Activated CD8-positive, alpha-beta T cell treated with anti-CD3 and anti-CD28 coated beads, Interleukin-2, amount 10 ng/mL, durations not matched to agents 7 days and 5 days (primary cell): Measurements from ENCODE around the gene DRGX. TPM values are rescaled to one million over a fixed set of nuclear protein-coding genes. Genes with fewer than 3 reads are reported as not detected.

ENCODE experiments used
- ATAC-seq: fragments of 150-1000 bp; cut with Tn5 transposase; one replicate; pipeline ENCODE4 v1.10.0; 2021; ENCODE audit warnings: moderate library complexity
- CTCF ChIA-PET: fragments of 350-600 bp; sonication (Branson Sonifier 250); formaldehyde crosslinking; loops from one replicate; lab custom pipeline; 2021; ENCODE audit warnings: antibody characterized with exemption; lab: Charles Lee
- POLR2A ChIA-PET: fragments of 350-600 bp; sonication (Branson Sonifier 250); formaldehyde crosslinking; loops from one replicate; lab custom pipeline; 2021; ENCODE audit warnings: antibody characterized with exemption; lab: Charles Lee
- DNase-seq: peaks from one replicate; pipeline ENCODE4 v3.0.0-alpha.2; 2020
- H3K27ac Mint-ChIP-seq: one replicate; pipeline ENCODE4 v1.8.0; 2021; ENCODE audit warnings: mild to moderate bottlenecking, mixed read lengths
- H3K27me3 Mint-ChIP-seq: one replicate; pipeline ENCODE4 v1.8.0; 2021; ENCODE audit warnings: low read depth, mixed read lengths
- H3K36me3 Mint-ChIP-seq: one replicate; pipeline ENCODE4 v1.8.0; 2021; ENCODE audit warnings: low read depth, mixed read lengths
- H3K4me1 Mint-ChIP-seq: one replicate; pipeline ENCODE4 v1.8.0; 2021; ENCODE audit warnings: low read depth, mixed read lengths
- H3K4me3 Mint-ChIP-seq: one replicate; pipeline ENCODE4 v1.8.0; 2021; ENCODE audit warnings: mild to moderate bottlenecking, mixed read lengths
- H3K9me3 Mint-ChIP-seq: one replicate; pipeline ENCODE4 v1.8.0; 2022; ENCODE audit warnings: mixed read lengths; ENCODE audit not compliant: insufficient read depth
- total RNA-seq, 2 experiments: library from RNA; stranded (reverse); gene quantifications; one replicate each; pipeline ENCODE4 v1.2.3, GENCODE V29; 2021

DRGX gene
- total RNA-seq, 2 experiments from 2014 or later, result not detected

GRCh38 chr10:49404321-49404878 is 8.5 kb upstream of the DRGX start:
- no peak overlapping the region for H3K27ac Mint-ChIP-seq
- H3K4me3 Mint-ChIP-seq, result no peak overlapping the region
- peaks cover 51% of the 10 kb centered on the region for H3K27me3 Mint-ChIP-seq
- no peaks in the 10 kb centered on the region for H3K36me3 Mint-ChIP-seq
- ATAC-seq (no peak), DNase-seq (no peak)
- POLR2A ChIA-PET, result no interaction called here
- CTCF ChIA-PET, result interaction anchor here (1.4 to 9.1 kb wide), 2 partner anchors 12 to 109 kb away, joined by 3 to 224 read pairs; no protein-coding TSS in a partner anchor
- H3K4me1 Mint-ChIP-seq, result no peaks in the 10 kb centered on the region
- no peaks in the 10 kb centered on the region for H3K9me3 Mint-ChIP-seq

DNA sequence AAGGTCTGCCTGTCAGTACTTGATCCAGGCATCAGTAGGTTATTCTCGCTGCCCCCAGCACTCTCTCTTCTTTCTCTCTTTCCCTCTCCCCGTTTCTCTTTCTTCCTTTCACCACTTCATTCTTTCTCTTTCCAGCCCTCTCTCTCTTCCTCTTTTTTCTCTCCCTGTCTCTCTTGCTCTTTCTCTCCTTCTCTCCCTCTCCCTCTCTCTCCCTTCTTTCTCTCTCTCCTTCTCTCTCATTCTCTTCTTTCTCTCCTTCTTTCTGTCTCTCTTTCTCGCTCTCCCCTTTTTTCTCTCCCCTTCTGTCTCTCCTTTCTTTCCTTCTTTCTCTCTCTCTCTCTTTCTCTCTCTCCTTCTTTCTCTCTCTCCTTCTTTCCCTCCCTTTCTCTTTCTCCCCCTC is 7.5 kb upstream of the DRGX start:
- ChIA-PET CTCF (no interaction called here), POLR2A (no interaction called here)
- Mint-ChIP-seq H3K4me1 (peaks cover 4% of the 10 kb centered on the region), H3K9me3 (no peaks in the 10 kb centered on the region), H3K27ac (no peak overlapping the region), H3K27me3 (peaks cover 57% of the 10 kb centered on the region), H3K4me3 (no peak overlapping the region), H3K36me3 (no peaks in the 10 kb centered on the region)
- DNase-seq (no peak), ATAC-seq (no peak)

DNA sequence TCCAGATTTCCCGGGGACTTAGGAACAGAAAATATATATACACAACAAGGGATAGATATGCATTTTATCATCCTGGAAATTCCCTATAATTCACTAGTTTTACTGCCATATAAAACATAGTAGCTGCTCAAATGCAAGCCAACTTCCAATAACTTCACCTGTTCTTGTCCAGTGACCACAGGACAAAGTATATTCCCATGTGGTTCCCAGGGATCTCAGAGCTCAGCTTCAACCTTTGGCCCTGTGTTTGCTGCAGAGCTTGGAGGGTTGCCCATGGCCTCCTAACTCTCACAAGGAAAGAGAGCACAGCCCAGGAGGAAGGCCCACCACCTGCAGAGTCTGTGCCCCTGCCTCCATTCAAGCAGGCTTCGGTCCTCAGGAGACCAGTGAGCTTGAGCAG is 4.5 kb upstream of the DRGX start:
- peaks cover 70% of the 10 kb centered on the region for H3K27me3 Mint-ChIP-seq
- H3K4me3 Mint-ChIP-seq, result no peak overlapping the region
- POLR2A ChIA-PET, result no interaction called here
- CTCF ChIA-PET, result interaction anchor here (0.9 kb wide), 1 partner anchor 138 kb away, joined by 3 read pairs; the partner anchor contains the start of gene ERCC6
- peaks cover 2% of the 10 kb centered on the region for H3K36me3 Mint-ChIP-seq
- H3K4me1 Mint-ChIP-seq, result peaks cover 11% of the 10 kb centered on the region
- DNase-seq, result no peak
- no peaks in the 10 kb centered on the region for H3K9me3 Mint-ChIP-seq
- no peak overlapping the region for H3K27ac Mint-ChIP-seq
- no peak for ATAC-seq

DNA sequence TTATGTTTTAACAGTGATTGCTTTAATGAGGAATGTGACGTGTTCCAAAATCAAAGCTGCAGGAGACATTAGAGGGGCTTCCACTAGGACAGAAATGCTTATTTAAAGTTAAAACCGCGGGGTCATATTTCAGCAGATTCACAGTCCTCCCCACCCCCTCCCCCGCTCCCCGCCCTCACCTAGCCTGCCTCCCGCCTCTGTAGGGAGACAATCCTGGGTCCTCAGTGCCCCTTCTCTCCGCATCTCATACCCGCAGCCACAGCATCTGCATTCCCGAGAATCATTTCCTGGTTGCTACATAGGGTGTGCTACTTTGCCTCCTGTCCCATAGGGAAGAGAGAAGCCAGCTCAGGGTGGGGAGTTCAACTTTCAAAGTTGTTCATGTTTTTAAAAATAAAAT is 3.1 kb upstream of the DRGX start:
- Mint-ChIP-seq H3K9me3 (no peaks in the 10 kb centered on the region), H3K4me3 (no peak overlapping the region), H3K27me3 (peaks cover 75% of the 10 kb centered on the region), H3K27ac (no peak overlapping the region), H3K4me1 (peaks cover 11% of the 10 kb centered on the region), H3K36me3 (peaks cover 2% of the 10 kb centered on the region)
- ATAC-seq (no peak), DNase-seq (no peak)
- CTCF ChIA-PET, result interaction anchor here (0.9 kb wide), 1 partner anchor 8 kb away, joined by 3 read pairs; no protein-coding TSS in a partner anchor
- POLR2A ChIA-PET, result no interaction called here

DNA sequence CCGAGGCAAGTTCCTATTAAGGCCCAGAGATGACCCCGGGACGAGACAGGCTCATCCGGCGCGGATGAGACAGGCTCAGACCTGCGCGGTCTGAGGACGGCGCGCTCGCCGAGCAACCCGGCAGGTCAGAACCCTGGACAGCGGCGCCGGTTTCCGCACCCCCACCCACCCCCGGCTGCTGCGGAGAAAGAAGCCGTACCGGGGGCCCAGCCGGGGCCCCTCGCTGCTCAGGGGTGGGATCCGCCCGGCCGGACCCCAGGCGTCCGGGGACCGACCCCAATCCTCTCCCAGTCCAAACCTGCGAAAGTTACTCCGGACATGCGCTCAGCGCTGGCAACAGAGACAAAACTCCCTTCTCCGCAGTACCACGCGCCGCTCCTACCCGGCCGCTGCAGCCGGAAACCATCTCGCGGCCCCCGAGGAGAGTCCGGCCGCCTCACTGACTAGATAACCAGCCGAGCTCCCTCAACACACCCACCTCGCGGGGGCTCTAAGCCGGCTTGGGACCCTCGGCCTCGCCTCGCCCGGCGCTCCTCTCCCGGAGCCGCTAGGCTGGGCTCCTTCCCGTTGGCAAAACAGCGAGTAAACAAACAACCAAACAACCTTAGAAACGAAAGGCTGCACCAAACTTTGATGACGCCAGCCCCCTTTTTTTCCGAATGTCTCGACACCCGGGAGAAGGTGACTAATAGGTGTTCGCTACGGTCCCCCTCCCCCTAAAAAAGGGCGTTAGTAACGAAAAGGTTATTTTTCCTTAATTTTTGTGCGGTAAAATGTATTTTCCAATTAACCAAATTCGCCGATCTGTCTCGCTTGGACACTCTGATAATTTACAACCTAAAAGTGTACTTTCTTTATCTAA is 2.3 kb upstream of the DRGX start:
- Mint-ChIP-seq H3K27me3 (peaks cover 77% of the 10 kb centered on the region), H3K27ac (no peak overlapping the region), H3K4me3 (no peak overlapping the region), H3K4me1 (peaks cover 11% of the 10 kb centered on the region), H3K36me3 (peaks cover 2% of the 10 kb centered on the region), H3K9me3 (no peaks in the 10 kb centered on the region)
- peak; percentile 95 for ATAC-seq
- peak; percentile 75 for DNase-seq
- ChIA-PET POLR2A (no interaction called here), CTCF (no interaction called here)

GRCh38 chr10:49397036-49397999 is 1.4 kb upstream of the DRGX start:
- DNase-seq, result no peak
- ChIA-PET CTCF (interaction anchor here (1.0 kb wide), 1 partner anchor 10 kb away, joined by 6 read pairs; no protein-coding TSS in a partner anchor), POLR2A (no interaction called here)
- no peak overlapping the region for H3K4me3 Mint-ChIP-seq
- H3K27me3 Mint-ChIP-seq, result peaks cover 75% of the 10 kb centered on the region
- no peak overlapping the region for H3K27ac Mint-ChIP-seq
- peaks cover 2% of the 10 kb centered on the region for H3K36me3 Mint-ChIP-seq
- H3K9me3 Mint-ChIP-seq, result no peaks in the 10 kb centered on the region
- ATAC-seq, result peak; percentile 13
- H3K4me1 Mint-ChIP-seq, result peaks cover 11% of the 10 kb centered on the region

GRCh38 chr10:49396666-49396999 is 744 bp upstream of the DRGX start:
- Mint-ChIP-seq H3K4me1 (peaks cover 11% of the 10 kb centered on the region), H3K4me3 (no peak overlapping the region), H3K9me3 (no peaks in the 10 kb centered on the region), H3K36me3 (peaks cover 2% of the 10 kb centered on the region), H3K27ac (no peak overlapping the region), H3K27me3 (peaks cover 74% of the 10 kb centered on the region)
- ATAC-seq, result no peak
- no peak for DNase-seq
- ChIA-PET CTCF (interaction anchor here (1.0 kb wide), 1 partner anchor 11 kb away, joined by 6 read pairs; no protein-coding TSS in a partner anchor), POLR2A (no interaction called here)

GRCh38 chr10:49394933-49395740 is 752 bp downstream of the DRGX start:
- CTCF ChIA-PET, result interaction anchor here (1.2 kb wide), 1 partner anchor 12 kb away, joined by 4 read pairs; no protein-coding TSS in a partner anchor
- POLR2A ChIA-PET, result no interaction called here
- H3K27me3 Mint-ChIP-seq, result peaks cover 75% of the 10 kb centered on the region

DNA sequence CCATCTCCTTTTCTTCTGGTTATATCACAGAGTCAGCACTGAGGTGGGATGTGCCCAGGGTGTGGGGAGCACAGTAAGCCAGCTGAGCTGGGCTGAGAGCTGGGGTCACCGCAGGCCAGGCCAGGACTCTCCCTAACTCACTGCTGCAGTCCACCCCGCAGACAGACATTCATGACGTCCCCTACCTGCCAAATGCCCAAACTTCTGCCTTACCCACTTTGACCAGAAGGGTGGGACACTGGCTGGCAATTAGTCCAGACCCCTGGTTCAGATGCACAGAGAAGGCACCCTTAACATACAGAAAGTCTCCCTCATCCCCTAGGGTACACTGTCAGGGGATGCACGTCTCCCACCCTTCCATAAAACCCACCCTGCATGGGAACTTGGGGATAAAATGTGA is 2.1 kb downstream of the DRGX start:
- POLR2A ChIA-PET, result no interaction called here
- Mint-ChIP-seq H3K27ac (no peak overlapping the region), H3K9me3 (no peaks in the 10 kb centered on the region), H3K27me3 (peaks cover 71% of the 10 kb centered on the region), H3K4me1 (peaks cover 11% of the 10 kb centered on the region), H3K4me3 (no peak overlapping the region), H3K36me3 (peaks cover 2% of the 10 kb centered on the region)
- DNase-seq (no peak), ATAC-seq (no peak)
- CTCF ChIA-PET, result no interaction called here

More at GRCh38 chr10:49394933-49395740, 752 bp downstream of the DRGX start:
- Mint-ChIP-seq H3K36me3 (peaks cover 2% of the 10 kb centered on the region), H3K4me1 (peaks cover 11% of the 10 kb centered on the region), H3K4me3 (no peak overlapping the region), H3K9me3 (no peaks in the 10 kb centered on the region), H3K27ac (no peak overlapping the region)
- DNase-seq (no peak), ATAC-seq (no peak)

- Mint-ChIP-seq H3K4me3 (no peak overlapping the region), H3K4me1 (peaks cover 7% of the 10 kb centered on the region), H3K9me3 (no peaks in the 10 kb centered on the region), H3K27me3 (peaks cover 69% of the 10 kb centered on the region), H3K27ac (no peak overlapping the region), H3K36me3 (peaks cover 2% of the 10 kb centered on the region)
- ATAC-seq, result no peak
- ChIA-PET CTCF (no interaction called here), POLR2A (no interaction called here)
- DNase-seq, result no peak
Measured at GRCh38 chr10:49393301-49393700, 2.6 kb downstream of the DRGX start.
